Panc1 (cell line): Measurements from ENCODE around the gene DCP1A. TPM values are rescaled to one million over a fixed set of nuclear protein-coding genes. Genes with fewer than 3 reads are reported as not detected.

ENCODE experiments used
- ATAC-seq: fragments of 200-7000 bp; cut with Tn5 transposase; 2 replicates; pipeline ENCODE4 v1.9.1; 2020; ENCODE audit warnings: mild to moderate bottlenecking, moderate library complexity
- BruUV-seq: library from RNA; stranded (reverse); fragments of 400-500 nt; replicated peaks from 2 replicates; lab custom pipeline; 2021; lab: Mats Ljungman, UMichigan
- CTCF ChIA-PET: fragments of 300-600 bp; sonication (Branson Sonifier 250); formaldehyde crosslinking; loops from one replicate; lab custom pipeline; 2022; ENCODE audit warnings: antibody characterized with exemption; lab: Charles Lee
- POLR2A ChIA-PET: fragments of 300-600 bp; sonication (Branson Sonifier 250); formaldehyde crosslinking; loops from one replicate; lab custom pipeline; 2022; ENCODE audit warnings: antibody characterized with exemption; lab: Charles Lee
- DNase-seq: peaks from one replicate; pipeline ENCODE4 v3.0.0-alpha.2; 2010; ENCODE audit warnings: low read depth, low spot score
- H3K27ac ChIP-seq: 2 replicates; pipeline ENCODE4 v1.5.1; 2011; ENCODE audit warnings: mild to moderate bottlenecking, low read length, inconsistent platforms
- H3K27me3 ChIP-seq: fragments of 200-500 bp; sonication (Bioruptor generic); 2 replicates; pipeline ENCODE4 v1.6.0; 2014; ENCODE audit warnings: low read length, inconsistent platforms; ENCODE audit not compliant: control insufficient read depth, insufficient read depth
- H3K36me3 ChIP-seq: fragments of 200-500 bp; sonication (Bioruptor generic); 2 replicates; pipeline ENCODE4 v1.5.1; 2014; ENCODE audit warnings: inconsistent platforms, mild to moderate bottlenecking, low read length, moderate library complexity; ENCODE audit not compliant: control insufficient read depth, insufficient read depth
- H3K4me1 ChIP-seq: 2 replicates; pipeline ENCODE4 v1.5.1; 2011; ENCODE audit warnings: inconsistent platforms, mild to moderate bottlenecking, low read length, moderate library complexity; ENCODE audit not compliant: control insufficient read depth, insufficient read depth
- H3K4me3 ChIP-seq, 2 experiments: 2 replicates each; pipeline ENCODE4 v1.5.1; 2011 to 2012; ENCODE audit warnings: low read depth in 2 of 2, low read length in 2 of 2, mild to moderate bottlenecking in 2 of 2, inconsistent platforms in 1 of 2, moderate library complexity in 1 of 2
- H3K9me3 ChIP-seq: fragments of 200-500 bp; sonication (Bioruptor generic); 2 replicates; pipeline ENCODE4 v1.5.1; 2014; ENCODE audit warnings: low read depth, mild to moderate bottlenecking, inconsistent platforms, low read length, moderate library complexity; ENCODE audit not compliant: control insufficient read depth, insufficient read depth
- CTCF ChIP-seq: fragments of 450-650 bp; IDR thresholded peaks from 2 replicates; pipeline ENCODE4 v1.5.1; 2017; ENCODE audit warnings: mild to moderate bottlenecking
- POLR2AphosphoS5 ChIP-seq: IDR thresholded peaks from 2 replicates; pipeline ENCODE4 v1.6.1; 2012; ENCODE audit warnings: mild to moderate bottlenecking, low read depth, low read length, moderate library complexity
- REST ChIP-seq, 2 experiments: IDR thresholded peaks; 2 replicates each; pipeline ENCODE4 v1.6.1; 2011 to 2012; ENCODE audit warnings: low read depth in 2 of 2, control low read depth in 1 of 2, low read length in 1 of 2, mild to moderate bottlenecking in 1 of 2, moderate library complexity in 1 of 2; ENCODE audit not compliant: insufficient read depth in 1 of 2
- SIN3A ChIP-seq: IDR thresholded peaks from 2 replicates; pipeline ENCODE4 v1.6.1; 2012; ENCODE audit warnings: low read depth, mild to moderate bottlenecking, low read length, moderate library complexity, borderline replicate concordance; ENCODE audit not compliant: insufficient read depth
- TCF7L2 ChIP-seq: IDR thresholded peaks from 2 replicates; pipeline ENCODE4 v1.6.1; 2011; ENCODE audit warnings: mild to moderate bottlenecking, low read depth, low read length, inconsistent platforms
- in situ Hi-C: cut with HindIII; loops from 2 replicates; pipeline ENCODE4 v1.10.0; 2016; ENCODE audit warnings: low sequenced_read_pairs, low pct_unique_long_range_greater_than_20kb
- intact Hi-C: fragments of 100-400 bp; cut with micrococcal nuclease; formaldehyde crosslinking; loops from one replicate; pipeline ENCODE4 v1.10.0; 2022; ENCODE audit not compliant: unreplicated experiment
- total RNA-seq: library from RNA; stranded (reverse); gene quantifications from one replicate; pipeline ENCODE4 v1.2.1, GENCODE V29; 2021; ENCODE audit not compliant: unreplicated experiment

DCP1A gene
- total RNA-seq, 1 experiment from 2014 or later = 14.4 TPM

- BruUV-seq = no TSS peak
Measured at GRCh38 chr3:53303549-53303948, 43.8 kb downstream of the DCP1A start.

GRCh38 chr3:53300826-53301225 lies 46.5 kb downstream of the DCP1A start:
- intact Hi-C loops (no loop called here), in situ Hi-C loops (no loop called here)
- DNase-seq (no peak), ATAC-seq (no peak)
- BruUV-seq = no TSS peak
- no peak for TF ChIP-seq CTCF
- no peak for TF ChIP-seq SIN3A
- no peak for TF ChIP-seq TCF7L2
- TF ChIP-seq POLR2AphosphoS5 = no peak
- TF ChIP-seq REST (IDR thresholded peaks at IDR 0.05; ENCODE audit: insufficient read depth in 1 of 2, low read depth in 2 of 2, low read length in 1 of 2) = no peak
- H3K9me3 ChIP-seq = no peaks in the 10 kb centered on the region
- no peak overlapping the region for H3K4me3 ChIP-seq
- no peaks in the 10 kb centered on the region for H3K4me1 ChIP-seq
- ChIA-PET CTCF (no interaction called here), POLR2A (interaction anchor here (0.6 kb wide), 1 partner anchor 29 kb away, joined by 5 read pairs; no protein-coding TSS in a partner anchor)
- no peak overlapping the region for H3K27ac ChIP-seq
- no peaks in the 10 kb centered on the region for H3K27me3 ChIP-seq
- H3K36me3 ChIP-seq = peaks cover 12% of the 10 kb centered on the region

More at GRCh38 chr3:53303549-53303948, 43.8 kb downstream of the DCP1A start:
- DNase-seq (no peak), ATAC-seq (no peak)
- ChIA-PET CTCF (no interaction called here), POLR2A (no interaction called here)
- in situ Hi-C loops (no loop called here), intact Hi-C loops (no loop called here)
- Histone ChIP-seq H3K36me3 (peaks cover 16% of the 10 kb centered on the region), H3K9me3 (no peaks in the 10 kb centered on the region), H3K4me3 (no peak overlapping the region), H3K27me3 (no peaks in the 10 kb centered on the region), H3K27ac (no peak overlapping the region), H3K4me1 (no peaks in the 10 kb centered on the region)
- TF ChIP-seq TCF7L2 (no peak), SIN3A (no peak), REST (IDR thresholded peaks at IDR 0.05; ENCODE audit: insufficient read depth in 1 of 2, low read depth in 2 of 2, low read length in 1 of 2) (no peak), CTCF (no peak), POLR2AphosphoS5 (no peak)
